ENCODE data around the gene SYNE2. TPM values are rescaled to one million over a fixed set of nuclear protein-coding genes. Genes with fewer than 3 reads are reported as not detected.

The SYNE2 gene
- total and polyA plus RNA-seq, 10 of the 15 experiments (the other 5 are each of a cell fraction or from before 2014, with no cell fraction given) = 2.1 to 52.7 (median 38.1) TPM

DNA sequence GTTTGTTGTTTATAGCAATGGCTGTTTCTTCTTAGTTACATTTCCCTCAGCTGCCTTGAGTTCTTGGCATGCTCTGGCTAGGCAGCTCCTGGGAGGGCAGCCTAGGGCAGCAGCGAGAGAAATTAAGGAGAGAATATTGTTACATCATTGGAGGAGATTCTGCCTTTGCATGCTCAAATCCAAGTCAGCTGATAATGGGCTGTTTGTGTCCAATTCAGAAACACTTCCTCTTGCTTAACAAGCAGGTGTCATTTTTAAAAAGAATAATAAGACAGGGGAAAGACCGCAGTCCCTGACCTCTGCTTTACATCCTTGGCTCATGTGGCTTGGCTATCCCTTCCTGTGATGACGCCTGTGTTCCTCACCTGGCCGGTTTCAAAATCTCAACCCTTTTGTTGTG lies 364.5 kb downstream of the SYNE2 start:
- H3K4me3 ChIP-seq = no peak overlapping the region
- no peaks in the 10 kb centered on the region for H3K9me3 ChIP-seq (replicated peaks; ENCODE audit: control insufficient read depth, insufficient read depth, low read length)
- in situ Hi-C loops (cut with MboI) = no loop called here
- no peak overlapping the region for H3K9ac ChIP-seq (ENCODE audit: control insufficient read depth, insufficient read depth, low read length)
- 53% methylated on average over 4 of the region's 4 CpGs for WGBS (ENCODE audit: insufficient coverage, insufficient replicate concordance, low lambda C conversion rate, missing lambda C conversion rate)
- no peaks in the 10 kb centered on the region for H4K20me1 ChIP-seq (ENCODE audit: control insufficient read depth, insufficient read depth)
- H3K27ac ChIP-seq (ENCODE audit: control insufficient read depth, insufficient read depth) = peak overlapping the region; percentile 22; the same call in 1 of the 2 replicates
- no TSS peak for BruUV-seq (replicated peaks)
- H3K27me3 ChIP-seq (replicated peaks in 1 of 2; ENCODE audit: control insufficient read depth in 2 of 2, insufficient read depth in 2 of 2, low read length in 1 of 2) = no peaks in the 10 kb centered on the region
- no peak overlapping the region for H2AFZ ChIP-seq (ENCODE audit: control insufficient read depth, low read depth, low read length)
- ChIA-PET CTCF (interaction anchor here (0.9 to 1.3 kb wide), 3 partner anchors 18 to 86 kb away, joined by 3 read pairs; no protein-coding TSS in a partner anchor), POLR2A (interaction anchor here (0.7 to 1.8 kb wide), 4 partner anchors 10 to 142 kb away, joined by 3 to 6 read pairs (median 4); no protein-coding TSS in a partner anchor), SMC1A (ENCODE audit: uncharacterized antibody, unreplicated experiment) (interaction anchor here (1.4 to 3.6 kb wide), 4 partner anchors 11 to 56 kb away, joined by 3 to 19 read pairs (median 8); no protein-coding TSS in a partner anchor), RAD21 (ENCODE audit: unreplicated experiment) (interaction anchor here (1.2 to 3.9 kb wide), 2 partner anchors 18 to 120 kb away, joined by 3 to 18 read pairs; no protein-coding TSS in a partner anchor)
- no peaks in the 10 kb centered on the region for H3K79me2 ChIP-seq (ENCODE audit: control insufficient read depth, insufficient read depth, low read length)
- H3K4me2 ChIP-seq (ENCODE audit: control insufficient read depth, insufficient read depth) = peak overlapping the region; percentile 19; the same call in 1 of the 2 replicates
- intact Hi-C loops (cut with micrococcal nuclease; ENCODE audit: unreplicated experiment) = no loop called here
- peaks cover 30% of the 10 kb centered on the region for H3K4me1 ChIP-seq (ENCODE audit: control insufficient read depth, insufficient read depth, low read length)
- FAIRE-seq (peak; percentile 86), DNase-seq (ENCODE audit: low read depth, low spot score) (no peak), ATAC-seq (peak; percentile 66)
- H3K36me3 ChIP-seq (ENCODE audit: control insufficient read depth in 2 of 2, insufficient read depth in 2 of 2, low read length in 1 of 2) = peaks cover 8 to 34% of the 10 kb centered on the region in 2 experiments
- no peak for TF ChIP-seq BRCA1 (IDR thresholded peaks at IDR 0.05; ENCODE audit: low read depth, low read length)
- TF ChIP-seq RUNX3 (IDR thresholded peaks at IDR 0.05; ENCODE audit: low read length) = peak; percentile 78
- 0 out of 2 replicates have a peak, but pooled peaks have one; percentile 20 for TF ChIP-seq EED (IDR thresholded peaks at IDR 0.05; ENCODE audit: low read depth)
- TF ChIP-seq, protein P1, sequence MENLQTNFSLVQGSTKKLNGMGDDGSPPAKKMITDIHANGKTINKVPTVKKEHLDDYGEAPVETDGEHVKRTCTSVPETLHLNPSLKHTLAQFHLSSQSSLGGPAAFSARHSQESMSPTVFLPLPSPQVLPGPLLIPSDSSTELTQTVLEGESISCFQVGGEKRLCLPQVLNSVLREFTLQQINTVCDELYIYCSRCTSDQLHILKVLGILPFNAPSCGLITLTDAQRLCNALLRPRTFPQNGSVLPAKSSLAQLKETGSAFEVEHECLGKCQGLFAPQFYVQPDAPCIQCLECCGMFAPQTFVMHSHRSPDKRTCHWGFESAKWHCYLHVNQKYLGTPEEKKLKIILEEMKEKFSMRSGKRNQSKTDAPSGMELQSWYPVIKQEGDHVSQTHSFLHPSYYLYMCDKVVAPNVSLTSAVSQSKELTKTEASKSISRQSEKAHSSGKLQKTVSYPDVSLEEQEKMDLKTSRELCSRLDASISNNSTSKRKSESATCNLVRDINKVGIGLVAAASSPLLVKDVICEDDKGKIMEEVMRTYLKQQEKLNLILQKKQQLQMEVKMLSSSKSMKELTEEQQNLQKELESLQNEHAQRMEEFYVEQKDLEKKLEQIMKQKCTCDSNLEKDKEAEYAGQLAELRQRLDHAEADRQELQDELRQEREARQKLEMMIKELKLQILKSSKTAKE (IDR thresholded peaks at IDR 0.05; ENCODE audit: low read depth, poor library complexity, severe bottlenecking) = peak; percentile 44
- TF ChIP-seq E2F8 (IDR thresholded peaks at IDR 0.05; ENCODE audit: low read depth, partially characterized antibody) = no peak
- TF ChIP-seq, protein P2, sequence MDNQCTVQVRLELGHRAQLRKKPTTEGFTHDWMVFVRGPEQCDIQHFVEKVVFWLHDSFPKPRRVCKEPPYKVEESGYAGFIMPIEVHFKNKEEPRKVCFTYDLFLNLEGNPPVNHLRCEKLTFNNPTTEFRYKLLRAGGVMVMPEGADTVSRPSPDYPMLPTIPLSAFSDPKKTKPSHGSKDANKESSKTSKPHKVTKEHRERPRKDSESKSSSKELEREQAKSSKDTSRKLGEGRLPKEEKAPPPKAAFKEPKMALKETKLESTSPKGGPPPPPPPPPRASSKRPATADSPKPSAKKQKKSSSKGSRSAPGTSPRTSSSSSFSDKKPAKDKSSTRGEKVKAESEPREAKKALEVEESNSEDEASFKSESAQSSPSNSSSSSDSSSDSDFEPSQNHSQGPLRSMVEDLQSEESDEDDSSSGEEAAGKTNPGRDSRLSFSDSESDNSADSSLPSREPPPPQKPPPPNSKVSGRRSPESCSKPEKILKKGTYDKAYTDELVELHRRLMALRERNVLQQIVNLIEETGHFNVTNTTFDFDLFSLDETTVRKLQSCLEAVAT (IDR thresholded peaks at IDR 0.05) = no peak
- TF ChIP-seq E4F1 (IDR thresholded peaks at IDR 0.05; ENCODE audit: borderline replicate concordance, partially characterized antibody) = no peak
- TF ChIP-seq, protein P3, sequence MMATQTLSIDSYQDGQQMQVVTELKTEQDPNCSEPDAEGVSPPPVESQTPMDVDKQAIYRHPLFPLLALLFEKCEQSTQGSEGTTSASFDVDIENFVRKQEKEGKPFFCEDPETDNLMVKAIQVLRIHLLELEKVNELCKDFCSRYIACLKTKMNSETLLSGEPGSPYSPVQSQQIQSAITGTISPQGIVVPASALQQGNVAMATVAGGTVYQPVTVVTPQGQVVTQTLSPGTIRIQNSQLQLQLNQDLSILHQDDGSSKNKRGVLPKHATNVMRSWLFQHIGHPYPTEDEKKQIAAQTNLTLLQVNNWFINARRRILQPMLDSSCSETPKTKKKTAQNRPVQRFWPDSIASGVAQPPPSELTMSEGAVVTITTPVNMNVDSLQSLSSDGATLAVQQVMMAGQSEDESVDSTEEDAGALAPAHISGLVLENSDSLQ (IDR thresholded peaks at IDR 0.05) = 0 out of 2 replicates have a peak, but pooled peaks have one; percentile 13
- TF ChIP-seq IKZF1 (conservative IDR thresholded peaks at IDR 0.05) = peak; percentile 22; the same call in 1 of the 2 replicates
- TF ChIP-seq TARDBP (IDR thresholded peaks at IDR 0.05; ENCODE audit: borderline replicate concordance) = no peak
- TF ChIP-seq, protein P4, sequence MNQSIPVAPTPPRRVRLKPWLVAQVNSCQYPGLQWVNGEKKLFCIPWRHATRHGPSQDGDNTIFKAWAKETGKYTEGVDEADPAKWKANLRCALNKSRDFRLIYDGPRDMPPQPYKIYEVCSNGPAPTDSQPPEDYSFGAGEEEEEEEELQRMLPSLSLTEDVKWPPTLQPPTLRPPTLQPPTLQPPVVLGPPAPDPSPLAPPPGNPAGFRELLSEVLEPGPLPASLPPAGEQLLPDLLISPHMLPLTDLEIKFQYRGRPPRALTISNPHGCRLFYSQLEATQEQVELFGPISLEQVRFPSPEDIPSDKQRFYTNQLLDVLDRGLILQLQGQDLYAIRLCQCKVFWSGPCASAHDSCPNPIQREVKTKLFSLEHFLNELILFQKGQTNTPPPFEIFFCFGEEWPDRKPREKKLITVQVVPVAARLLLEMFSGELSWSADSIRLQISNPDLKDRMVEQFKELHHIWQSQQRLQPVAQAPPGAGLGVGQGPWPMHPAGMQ (IDR thresholded peaks at IDR 0.05; ENCODE audit: borderline replicate concordance) = no peak
